Muscle layer of duodenum (tissue), 2 donors: ENCODE measurements around the gene ONECUT3.
A peak's percentile ranks its signal among the peaks of the same experiment; 100 is the strongest.

Experiments
- H3K27ac ChIP-seq: one replicate; pipeline ENCODE4 v1.7.0; 2013; ENCODE audit warnings: mild to moderate bottlenecking, low read length
- H3K27me3 ChIP-seq: one replicate; pipeline ENCODE4 v1.7.0; 2013; ENCODE audit warnings: low read depth, mild to moderate bottlenecking, control low read depth, low read length
- H3K36me3 ChIP-seq, 2 donors: one replicate each; pipeline ENCODE4 v1.7.0; 2013; ENCODE audit warnings: low read length in 2 of 2, control low read depth in 1 of 2, mild to moderate bottlenecking in 1 of 2; ENCODE audit not compliant: insufficient read depth in 2 of 2, control insufficient read depth in 1 of 2
- H3K4me1 ChIP-seq, 2 donors: one replicate each; pipeline ENCODE4 v1.7.0; 2013; ENCODE audit warnings: low read length in 2 of 2, mild to moderate bottlenecking in 2 of 2, control low read depth in 1 of 2, moderate library complexity in 1 of 2; ENCODE audit not compliant: insufficient read depth in 2 of 2, control insufficient read depth in 1 of 2
- H3K4me3 ChIP-seq, 2 donors: one replicate each; pipeline ENCODE4 v1.7.0; 2013; ENCODE audit warnings: low read length in 2 of 2, low read depth in 1 of 2, mild to moderate bottlenecking in 1 of 2
- H3K9me3 ChIP-seq, 2 donors: one replicate each; pipeline ENCODE4 v1.7.0; 2013; ENCODE audit warnings: low read length in 2 of 2, control low read depth in 1 of 2, mild to moderate bottlenecking in 1 of 2; ENCODE audit not compliant: control insufficient read depth in 1 of 2
- donor health status: healthy.

ONECUT3 gene

GRCh38 chr19:1808395-1808731 is 55.1 kb downstream of the ONECUT3 start:
- H3K36me3 ChIP-seq = no peaks in the 10 kb centered on the region
- no peak overlapping the region for H3K27ac ChIP-seq
- H3K27me3 ChIP-seq = no peaks in the 10 kb centered on the region
- no peak overlapping the region for H3K4me3 ChIP-seq
- H3K9me3 ChIP-seq = no peaks in the 10 kb centered on the region
- peaks cover 0 to 12% of the 10 kb centered on the region in 2 donors for H3K4me1 ChIP-seq

- Histone ChIP-seq H3K4me1 (peaks cover 0 to 14% of the 10 kb centered on the region in 2 donors), H3K27ac (no peak overlapping the region), H3K9me3 (no peaks in the 10 kb centered on the region), H3K36me3 (peaks cover 0 to under 1% of the 10 kb centered on the region in 2 donors), H3K4me3 (no peak overlapping the region), H3K27me3 (no peaks in the 10 kb centered on the region)
These were observed 56.4 kb downstream of the ONECUT3 start for GRCh38 chr19:1809678-1810077.

GRCh38 chr19:1810439-1811160 is 57.3 kb downstream of the ONECUT3 start:
- H3K27ac ChIP-seq = no peak overlapping the region
- no peaks in the 10 kb centered on the region for H3K27me3 ChIP-seq
- H3K4me3 ChIP-seq = no peak overlapping the region

GRCh38 chr19:1811472-1811894 is 58.2 kb downstream of the ONECUT3 start:
- peaks cover 0 to 14% of the 10 kb centered on the region in 2 donors for H3K4me1 ChIP-seq
- H3K4me3 ChIP-seq = peak overlapping the region in 1 of 2 donors; percentile 69
- peaks cover 0 to 15% of the 10 kb centered on the region in 2 donors for H3K36me3 ChIP-seq
- H3K27ac ChIP-seq = no peak overlapping the region
- H3K27me3 ChIP-seq = no peaks in the 10 kb centered on the region
- H3K9me3 ChIP-seq = no peaks in the 10 kb centered on the region

More at GRCh38 chr19:1810439-1811160, 57.3 kb downstream of the ONECUT3 start:
- H3K9me3 ChIP-seq = no peaks in the 10 kb centered on the region
- peaks cover 0 to 14% of the 10 kb centered on the region in 2 donors for H3K4me1 ChIP-seq
- peaks cover 0 to 8% of the 10 kb centered on the region in 2 donors for H3K36me3 ChIP-seq

GRCh38 chr19:1811942-1812425 is 58.7 kb downstream of the ONECUT3 start, which contains the start of gene ATP8B3:
TSS of gene ATP8B3 (minus strand) at chr19:1812276. CDS start at chr19:1811736, 540 bp downstream.
- Histone ChIP-seq H3K27ac (no peak within 1 kb of the TSS), H3K27me3 (no peaks in the 10 kb centered on the region), H3K36me3 (peaks cover 0 to 20% of the 10 kb centered on the region in 2 donors), H3K4me1 (peaks cover 0 to 14% of the 10 kb centered on the region in 2 donors), H3K9me3 (no peaks in the 10 kb centered on the region), H3K4me3 (peak within 1 kb of the TSS; percentile 64 to 69)

GRCh38 chr19:1812426-1813191 is 59.3 kb downstream of the ONECUT3 start:
- peaks cover under 1 to 26% of the 10 kb centered on the region in 2 donors for H3K36me3 ChIP-seq
- no peak overlapping the region for H3K27ac ChIP-seq
- H3K27me3 ChIP-seq = no peaks in the 10 kb centered on the region
- peak overlapping the region; percentile 64 to 69 for H3K4me3 ChIP-seq
- no peaks in the 10 kb centered on the region for H3K9me3 ChIP-seq
- H3K4me1 ChIP-seq = peaks cover 0 to 14% of the 10 kb centered on the region in 2 donors

- Histone ChIP-seq H3K36me3 (peaks cover 9 to 35% of the 10 kb centered on the region in 2 donors), H3K27ac (no peak overlapping the region), H3K4me3 (peak overlapping the region; percentile 64 to 69), H3K9me3 (no peaks in the 10 kb centered on the region), H3K4me1 (peaks cover 0 to 14% of the 10 kb centered on the region in 2 donors), H3K27me3 (no peaks in the 10 kb centered on the region)
These were observed 60.2 kb downstream of the ONECUT3 start for GRCh38 chr19:1813192-1814182.

- H3K27ac ChIP-seq = no peak overlapping the region
- no peaks in the 10 kb centered on the region for H3K9me3 ChIP-seq
- peaks cover 10 to 43% of the 10 kb centered on the region in 2 donors for H3K36me3 ChIP-seq
- H3K27me3 ChIP-seq = no peaks in the 10 kb centered on the region
- peaks cover 0 to 14% of the 10 kb centered on the region in 2 donors for H3K4me1 ChIP-seq
- H3K4me3 ChIP-seq = no peak overlapping the region
These were observed 61.1 kb downstream of the ONECUT3 start for GRCh38 chr19:1814391-1814790.

- peaks cover 0 to 14% of the 10 kb centered on the region in 2 donors for H3K4me1 ChIP-seq
- no peak overlapping the region for H3K4me3 ChIP-seq
- no peaks in the 10 kb centered on the region for H3K27me3 ChIP-seq
- peaks cover 11 to 49% of the 10 kb centered on the region in 2 donors for H3K36me3 ChIP-seq
- no peaks in the 10 kb centered on the region for H3K9me3 ChIP-seq
- no peak overlapping the region for H3K27ac ChIP-seq
These were observed 61.7 kb downstream of the ONECUT3 start for GRCh38 chr19:1814833-1815604.
